Activated gamma-delta T cell treated with anti-CD3 and anti-CD28 coated beads, Interleukin-2, amount 50 U/mL, for 16 hours (primary cell): ENCODE measurements around the gene CA12.
"Not testable (repeated sequence)": the region's sequence is repeated elsewhere in the genome, so short reads cannot be mapped to it uniquely, and the experiment has no call there.

Experiments used
- DNase-seq: peaks from one replicate; pipeline ENCODE4 v3.0.0-alpha.2; 2020; ENCODE audit warnings: low read depth

Gene CA12

DNA sequence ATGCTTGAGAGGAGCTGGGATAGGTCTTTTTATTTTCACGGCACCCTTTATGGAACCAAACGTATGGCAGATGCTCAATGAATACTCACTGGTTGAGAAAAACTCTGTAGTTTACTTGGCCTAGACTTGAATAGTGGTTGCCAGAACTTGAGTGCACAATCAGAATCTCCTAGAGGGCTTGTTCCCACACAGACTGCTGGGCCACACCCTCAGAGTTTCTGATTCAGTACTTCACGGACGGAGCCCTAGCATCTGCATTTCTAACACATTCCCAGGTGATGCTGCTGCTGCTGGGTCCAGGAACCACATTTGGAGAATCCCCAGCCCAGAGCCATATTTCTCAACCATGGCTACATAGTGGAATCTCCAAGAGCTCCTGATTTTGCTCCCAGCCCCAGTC, 24.6 kb downstream of the CA12 start:
- DNase-seq, result no peak

- DNase-seq, result no peak
These were observed 26.6 kb downstream of the CA12 start for GRCh38 chr15:63354821-63355650.

GRCh38 chr15:63353887-63354286, 27.8 kb downstream of the CA12 start:
- no peak for DNase-seq

GRCh38 chr15:63353261-63353660, 28.4 kb downstream of the CA12 start:
- DNase-seq, result no peak

DNA sequence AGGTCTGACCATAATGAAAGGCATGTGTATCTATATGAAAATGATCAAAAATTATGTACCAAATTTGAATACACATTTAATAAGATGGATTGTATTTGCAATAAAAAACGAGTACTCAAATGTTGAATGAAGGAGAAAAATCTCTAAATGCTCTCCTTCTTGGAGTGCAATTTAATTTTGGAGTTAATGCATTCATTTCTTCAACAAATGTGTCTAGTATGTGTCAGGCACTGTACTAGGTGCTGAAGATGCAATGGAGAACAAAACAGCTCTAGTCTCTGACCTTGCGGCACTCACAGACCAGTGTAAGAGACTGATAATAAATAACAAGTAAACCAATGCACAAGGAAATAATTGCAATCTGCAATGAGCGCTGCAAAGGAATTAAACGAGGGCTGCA, 28.8 kb downstream of the CA12 start:
- no peak for DNase-seq

- no peak for DNase-seq
These were observed 30.5 kb downstream of the CA12 start for GRCh38 chr15:63351170-63351569.

DNA sequence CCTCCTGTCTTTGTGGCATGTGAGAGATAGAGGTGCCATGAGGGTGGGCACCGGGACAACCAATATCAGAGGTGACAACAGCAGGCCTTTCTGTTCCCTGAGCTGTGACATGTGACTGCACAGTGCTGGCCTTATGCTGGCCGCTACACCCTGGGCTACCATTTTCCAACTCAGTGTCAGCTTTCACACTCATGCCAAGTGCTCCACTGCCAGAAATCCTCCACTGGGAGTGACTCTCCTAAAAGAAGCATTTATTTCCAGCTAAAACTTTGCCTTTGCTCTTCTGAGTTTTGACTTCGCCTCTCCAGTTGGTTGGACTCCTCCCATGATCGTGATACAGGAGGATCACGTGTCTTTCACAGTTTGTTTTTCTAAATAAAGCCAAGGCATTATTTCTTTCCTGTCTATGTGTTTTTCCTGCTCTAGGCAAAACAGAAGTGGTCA, 31.4 kb downstream of the CA12 start:
- DNase-seq, result no peak

- no peak for DNase-seq
These were observed 32.0 kb downstream of the CA12 start for GRCh38 chr15:63349621-63350020.

GRCh38 chr15:63349156-63349555, 32.5 kb downstream of the CA12 start:
- DNase-seq, result no peak

GRCh38 chr15:63348392-63348791, 33.3 kb downstream of the CA12 start:
- DNase-seq, result no peak

DNA sequence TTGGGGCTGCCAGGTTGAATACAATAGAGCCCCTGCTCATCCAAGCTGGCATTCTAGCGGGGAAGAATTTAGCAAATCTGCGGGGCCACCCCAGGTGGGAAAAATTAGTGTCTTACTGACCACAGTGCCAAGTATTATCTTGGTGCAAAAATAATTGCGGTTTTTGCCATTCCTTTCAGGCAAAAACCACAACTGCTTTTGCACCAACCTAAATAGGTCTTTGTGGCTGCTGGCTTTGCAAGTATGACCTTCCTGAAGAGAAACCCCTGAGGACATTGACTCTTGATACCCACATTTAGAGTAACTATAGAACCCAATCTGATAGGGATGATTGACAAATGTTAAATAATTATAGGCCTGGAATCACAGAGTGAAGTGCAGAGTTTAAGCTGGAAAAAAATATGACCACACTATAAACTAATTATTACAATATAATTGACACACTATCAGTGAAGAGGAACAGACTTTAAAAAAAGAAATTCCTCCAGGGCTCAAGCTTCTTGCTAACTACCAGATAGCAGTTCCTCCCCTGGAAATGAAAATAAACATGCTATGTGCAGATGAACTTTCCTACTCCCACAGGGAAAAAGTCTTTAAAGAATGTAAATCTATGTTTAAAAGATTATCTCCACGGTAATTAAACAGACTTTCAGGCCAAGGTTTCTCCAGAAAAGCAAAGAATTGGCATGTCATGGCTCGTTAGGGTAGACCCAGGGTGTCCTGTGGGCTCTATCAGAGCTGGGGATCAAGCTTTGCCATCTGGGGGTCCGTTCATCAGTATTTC, 34.4 kb downstream of the CA12 start:
- no peak for DNase-seq

DNA sequence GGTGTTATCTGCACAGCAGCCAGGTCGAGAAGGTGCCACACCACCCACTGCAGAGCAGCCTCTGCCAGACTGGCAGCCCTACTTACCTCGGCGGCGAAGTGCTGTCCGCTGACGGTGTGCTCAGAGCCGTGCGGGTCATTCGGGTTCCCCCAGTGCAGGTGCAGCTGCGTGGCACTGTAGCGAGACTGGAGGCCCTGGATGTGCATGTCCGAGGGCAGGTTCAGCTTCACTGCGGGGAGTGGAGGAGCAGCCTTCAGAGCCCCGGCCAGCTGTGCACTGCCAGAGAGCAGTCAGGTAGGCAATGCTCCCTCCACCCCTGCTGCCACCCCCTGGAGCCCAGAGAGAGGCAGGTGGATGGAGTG, 36.3 kb downstream of the CA12 start:
- no peak for DNase-seq

DNA sequence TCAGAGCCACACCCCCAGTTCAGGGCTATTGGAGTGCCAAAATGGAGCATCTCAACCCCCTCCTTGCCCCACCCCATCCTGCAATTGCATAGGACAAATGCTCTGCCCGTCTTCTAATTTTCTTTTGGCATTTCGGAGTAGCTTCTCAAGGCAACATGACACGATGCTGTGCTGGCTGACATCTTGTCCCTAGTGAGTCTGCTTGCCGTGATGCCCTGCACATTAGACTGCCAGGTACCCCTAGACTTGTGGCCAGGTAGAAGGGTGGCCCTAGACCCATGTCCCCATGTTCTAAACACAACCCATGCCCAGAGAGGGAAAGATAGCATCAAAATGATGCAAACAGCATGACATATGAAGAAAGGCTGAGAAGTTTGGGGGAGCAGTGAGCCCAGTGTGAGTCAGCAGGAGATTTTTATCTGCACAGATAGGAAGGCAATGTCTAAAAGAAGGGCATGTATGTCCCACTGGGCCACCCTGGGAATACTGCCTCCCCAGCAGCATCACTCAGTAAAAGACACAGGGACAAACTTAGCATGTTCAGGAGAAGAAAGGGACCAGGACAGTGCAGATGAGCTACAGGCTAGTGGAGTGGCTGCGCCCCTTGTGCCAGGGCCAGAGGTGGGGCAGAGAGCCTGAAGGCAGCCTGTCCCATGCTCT, 36.8 kb downstream of the CA12 start:
- no peak for DNase-seq

DNA sequence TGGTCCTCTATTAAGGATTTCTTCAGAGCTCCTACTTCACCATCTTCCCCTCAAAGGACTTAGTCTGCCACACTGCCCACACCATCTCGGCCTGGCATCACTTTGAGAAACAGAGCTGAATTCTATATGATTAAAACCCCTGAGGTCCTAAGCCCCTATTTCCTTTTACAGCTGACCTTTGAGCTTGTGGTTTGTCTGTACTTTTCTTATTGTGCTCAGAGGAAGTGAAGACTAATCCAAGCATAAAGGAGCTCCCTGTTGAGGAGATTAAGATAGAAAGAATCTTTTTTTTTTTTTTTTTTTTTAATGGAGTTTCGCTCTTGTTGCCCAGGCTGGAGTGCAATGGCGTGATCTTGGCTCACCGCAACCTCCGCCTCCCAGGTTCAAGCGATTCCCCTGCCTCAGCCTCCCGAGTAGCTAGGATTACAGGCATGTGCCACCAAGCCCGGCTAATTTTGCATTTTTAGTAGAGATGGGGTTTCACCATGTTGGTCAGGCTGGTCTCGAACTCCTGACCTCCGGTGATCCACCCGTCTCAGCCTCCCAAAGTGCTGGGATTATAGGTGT, 38.6 kb downstream of the CA12 start:
- DNase-seq, result not testable (repeated sequence)

GRCh38 chr15:63341898-63342297, 39.7 kb downstream of the CA12 start:
- DNase-seq, result no peak

GRCh38 chr15:63340878-63341277, 40.8 kb downstream of the CA12 start:
- DNase-seq, result no peak

- no peak for DNase-seq
These were observed 41.3 kb downstream of the CA12 start for GRCh38 chr15:63340353-63340752.

GRCh38 chr15:63339836-63340235, 41.8 kb downstream of the CA12 start:
- DNase-seq, result no peak

DNA sequence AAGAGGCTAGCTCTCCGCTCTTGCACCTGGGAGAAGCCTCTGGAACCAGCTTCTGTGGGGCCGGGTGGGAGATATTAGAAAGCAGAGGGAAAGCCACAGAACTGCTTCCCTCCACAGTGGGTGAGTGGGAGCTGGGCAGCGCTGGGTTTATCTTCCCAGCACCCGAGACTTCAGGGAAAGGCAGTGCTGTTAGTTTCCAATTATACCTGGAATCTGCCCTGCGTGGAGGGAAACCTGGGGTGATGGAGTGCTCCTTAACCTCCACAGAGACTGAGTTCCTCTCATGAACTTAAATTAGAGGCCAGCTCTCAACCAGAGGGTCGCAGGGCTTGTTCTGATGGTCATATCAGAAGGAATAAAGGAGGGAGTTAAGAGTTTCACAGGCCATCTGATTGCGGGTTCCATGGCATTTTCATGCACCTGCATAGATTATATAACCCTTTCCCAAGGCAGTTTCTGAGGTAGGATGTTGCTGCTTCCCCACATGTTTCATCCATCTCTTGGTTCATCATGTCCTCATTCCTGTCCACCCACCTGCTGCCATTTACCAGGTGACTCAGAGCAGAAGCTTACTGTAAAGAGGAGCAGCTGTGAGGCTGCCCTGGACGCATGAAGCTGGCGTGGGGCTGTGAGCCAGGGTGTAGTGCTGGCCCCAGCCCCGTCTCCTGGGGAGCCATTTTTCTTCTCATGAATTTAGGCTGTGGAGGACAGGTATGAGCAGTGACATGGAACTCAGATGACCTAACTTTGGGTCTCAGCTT, 42.5 kb downstream of the CA12 start:
- DNase-seq, result no peak

DNA sequence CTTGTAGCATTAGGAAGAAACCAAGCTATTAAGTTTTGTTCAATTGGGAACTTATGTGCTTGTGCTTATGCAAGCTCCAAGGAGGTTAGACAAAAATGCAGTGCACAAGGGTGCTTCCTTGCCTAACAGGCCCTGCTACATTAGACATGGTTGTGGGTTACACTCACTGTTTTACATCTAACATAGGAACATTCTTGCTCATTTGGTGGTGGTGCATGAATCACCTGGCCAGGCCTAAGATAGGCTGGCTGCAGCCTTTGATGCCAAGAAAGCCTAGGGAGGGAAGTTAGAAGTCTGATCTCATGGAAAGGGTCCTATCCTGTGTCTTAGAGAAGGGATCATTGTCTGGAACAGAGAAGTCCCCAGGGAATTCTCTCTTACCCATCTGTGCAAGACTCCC, 43.5 kb downstream of the CA12 start:
- no peak for DNase-seq

DNA sequence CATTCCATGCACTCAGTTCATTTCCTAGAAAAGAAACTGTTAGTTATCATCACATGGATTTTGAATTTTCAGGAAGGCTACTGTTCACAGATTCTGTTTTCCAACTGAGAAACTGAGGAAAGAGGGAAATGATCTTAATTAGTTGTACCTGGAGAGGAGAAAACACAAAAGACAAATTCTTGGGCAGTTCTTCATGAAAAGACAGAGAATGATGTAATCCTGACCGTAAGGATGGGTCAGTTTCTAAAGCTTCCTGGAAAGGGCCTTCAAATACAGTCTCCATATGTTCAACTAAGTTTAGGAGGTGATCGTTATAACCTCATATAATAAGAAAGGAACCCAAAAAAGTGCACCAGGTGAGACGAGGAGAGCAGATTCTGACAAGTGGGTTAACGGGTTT, 44.6 kb downstream of the CA12 start:
- no peak for DNase-seq
